Panc1 (cell line): ENCODE results near the gene GABPB1. TPM values are rescaled to one million over a fixed set of nuclear protein-coding genes. Genes with fewer than 3 reads are reported as not detected.

Experiments
- ATAC-seq: fragments of 200-7000 bp; cut with Tn5 transposase; 2 replicates; pipeline ENCODE4 v1.9.1; 2020; ENCODE audit warnings: mild to moderate bottlenecking, moderate library complexity
- BruUV-seq: library from RNA; stranded (reverse); fragments of 400-500 nt; replicated peaks from 2 replicates; lab custom pipeline; 2021; lab: Mats Ljungman, UMichigan
- CTCF ChIA-PET: fragments of 300-600 bp; sonication (Branson Sonifier 250); formaldehyde crosslinking; loops from one replicate; lab custom pipeline; 2022; ENCODE audit warnings: antibody characterized with exemption; lab: Charles Lee
- POLR2A ChIA-PET: fragments of 300-600 bp; sonication (Branson Sonifier 250); formaldehyde crosslinking; loops from one replicate; lab custom pipeline; 2022; ENCODE audit warnings: antibody characterized with exemption; lab: Charles Lee
- DNase-seq: peaks from one replicate; pipeline ENCODE4 v3.0.0-alpha.2; 2010; ENCODE audit warnings: low read depth, low spot score
- H3K27ac ChIP-seq: 2 replicates; pipeline ENCODE4 v1.5.1; 2011; ENCODE audit warnings: mild to moderate bottlenecking, low read length, inconsistent platforms
- H3K27me3 ChIP-seq: fragments of 200-500 bp; sonication (Bioruptor generic); 2 replicates; pipeline ENCODE4 v1.6.0; 2014; ENCODE audit warnings: low read length, inconsistent platforms; ENCODE audit not compliant: control insufficient read depth, insufficient read depth
- H3K36me3 ChIP-seq: fragments of 200-500 bp; sonication (Bioruptor generic); 2 replicates; pipeline ENCODE4 v1.5.1; 2014; ENCODE audit warnings: inconsistent platforms, mild to moderate bottlenecking, low read length, moderate library complexity; ENCODE audit not compliant: control insufficient read depth, insufficient read depth
- H3K4me1 ChIP-seq: 2 replicates; pipeline ENCODE4 v1.5.1; 2011; ENCODE audit warnings: inconsistent platforms, mild to moderate bottlenecking, low read length, moderate library complexity; ENCODE audit not compliant: control insufficient read depth, insufficient read depth
- H3K4me3 ChIP-seq, 2 experiments: 2 replicates each; pipeline ENCODE4 v1.5.1; 2011 to 2012; ENCODE audit warnings: low read depth in 2 of 2, low read length in 2 of 2, mild to moderate bottlenecking in 2 of 2, inconsistent platforms in 1 of 2, moderate library complexity in 1 of 2
- H3K9me3 ChIP-seq: fragments of 200-500 bp; sonication (Bioruptor generic); 2 replicates; pipeline ENCODE4 v1.5.1; 2014; ENCODE audit warnings: low read depth, mild to moderate bottlenecking, inconsistent platforms, low read length, moderate library complexity; ENCODE audit not compliant: control insufficient read depth, insufficient read depth
- POLR2AphosphoS5 ChIP-seq: IDR thresholded peaks from 2 replicates; pipeline ENCODE4 v1.6.1; 2012; ENCODE audit warnings: mild to moderate bottlenecking, low read depth, low read length, moderate library complexity
- SIN3A ChIP-seq: IDR thresholded peaks from 2 replicates; pipeline ENCODE4 v1.6.1; 2012; ENCODE audit warnings: low read depth, mild to moderate bottlenecking, low read length, moderate library complexity, borderline replicate concordance; ENCODE audit not compliant: insufficient read depth
- TCF7L2 ChIP-seq: IDR thresholded peaks from 2 replicates; pipeline ENCODE4 v1.6.1; 2011; ENCODE audit warnings: mild to moderate bottlenecking, low read depth, low read length, inconsistent platforms
- in situ Hi-C: cut with HindIII; loops from 2 replicates; pipeline ENCODE4 v1.10.0; 2016; ENCODE audit warnings: low sequenced_read_pairs, low pct_unique_long_range_greater_than_20kb
- intact Hi-C: fragments of 100-400 bp; cut with micrococcal nuclease; formaldehyde crosslinking; loops from one replicate; pipeline ENCODE4 v1.10.0; 2022; ENCODE audit not compliant: unreplicated experiment
- total RNA-seq: library from RNA; stranded (reverse); gene quantifications from one replicate; pipeline ENCODE4 v1.2.1, GENCODE V29; 2021; ENCODE audit not compliant: unreplicated experiment
- TF ChIP-seq, protein P1 (sequence below): fragments of 450-650 bp; IDR thresholded peaks from 2 replicates; pipeline ENCODE4 v1.5.1; 2017; ENCODE audit warnings: mild to moderate bottlenecking
- TF ChIP-seq, protein P2 (sequence below), 2 experiments: IDR thresholded peaks; 2 replicates each; pipeline ENCODE4 v1.6.1; 2011 to 2012; ENCODE audit warnings: low read depth in 2 of 2, control low read depth in 1 of 2, low read length in 1 of 2, mild to moderate bottlenecking in 1 of 2, moderate library complexity in 1 of 2; ENCODE audit not compliant: insufficient read depth in 1 of 2

Gene GABPB1
- total RNA-seq, 1 experiment from 2014 or later = 20.0 TPM

DNA sequence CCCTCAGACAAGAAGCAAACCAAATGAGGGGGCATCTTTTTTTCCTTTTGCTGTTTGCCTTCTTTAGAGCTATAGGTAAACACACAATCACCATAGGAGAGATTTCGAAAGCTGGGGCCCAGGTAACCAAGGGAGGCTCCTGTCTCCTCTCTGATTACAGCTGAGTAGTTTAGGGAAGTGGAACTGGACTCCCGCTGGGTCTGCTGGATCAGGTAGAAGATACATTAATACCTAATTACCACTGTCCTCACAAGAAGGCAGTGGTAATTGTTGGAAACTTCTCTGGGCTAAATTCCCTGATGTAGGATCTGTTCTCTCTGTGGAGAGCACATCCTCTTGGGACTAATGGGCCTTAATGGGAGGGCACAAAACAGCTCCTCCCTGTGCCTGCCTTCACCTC lies 122.2 kb downstream of the GABPB1 start:
- ChIA-PET CTCF (no interaction called here), POLR2A (no interaction called here)
- in situ Hi-C loops (no loop called here), intact Hi-C loops (no loop called here)
- H3K27me3 ChIP-seq = no peaks in the 10 kb centered on the region
- H3K27ac ChIP-seq = no peak overlapping the region
- no peak overlapping the region for H3K4me3 ChIP-seq
- H3K36me3 ChIP-seq = no peaks in the 10 kb centered on the region
- DNase-seq = no peak
- no peak for ATAC-seq
- no peaks in the 10 kb centered on the region for H3K4me1 ChIP-seq
- no peaks in the 10 kb centered on the region for H3K9me3 ChIP-seq
- no TSS peak for BruUV-seq
- TF ChIP-seq SIN3A (no peak), TCF7L2 (no peak), POLR2AphosphoS5 (no peak)
- TF ChIP-seq, protein P1, sequence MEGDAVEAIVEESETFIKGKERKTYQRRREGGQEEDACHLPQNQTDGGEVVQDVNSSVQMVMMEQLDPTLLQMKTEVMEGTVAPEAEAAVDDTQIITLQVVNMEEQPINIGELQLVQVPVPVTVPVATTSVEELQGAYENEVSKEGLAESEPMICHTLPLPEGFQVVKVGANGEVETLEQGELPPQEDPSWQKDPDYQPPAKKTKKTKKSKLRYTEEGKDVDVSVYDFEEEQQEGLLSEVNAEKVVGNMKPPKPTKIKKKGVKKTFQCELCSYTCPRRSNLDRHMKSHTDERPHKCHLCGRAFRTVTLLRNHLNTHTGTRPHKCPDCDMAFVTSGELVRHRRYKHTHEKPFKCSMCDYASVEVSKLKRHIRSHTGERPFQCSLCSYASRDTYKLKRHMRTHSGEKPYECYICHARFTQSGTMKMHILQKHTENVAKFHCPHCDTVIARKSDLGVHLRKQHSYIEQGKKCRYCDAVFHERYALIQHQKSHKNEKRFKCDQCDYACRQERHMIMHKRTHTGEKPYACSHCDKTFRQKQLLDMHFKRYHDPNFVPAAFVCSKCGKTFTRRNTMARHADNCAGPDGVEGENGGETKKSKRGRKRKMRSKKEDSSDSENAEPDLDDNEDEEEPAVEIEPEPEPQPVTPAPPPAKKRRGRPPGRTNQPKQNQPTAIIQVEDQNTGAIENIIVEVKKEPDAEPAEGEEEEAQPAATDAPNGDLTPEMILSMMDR = no peak
- TF ChIP-seq, protein P2, sequence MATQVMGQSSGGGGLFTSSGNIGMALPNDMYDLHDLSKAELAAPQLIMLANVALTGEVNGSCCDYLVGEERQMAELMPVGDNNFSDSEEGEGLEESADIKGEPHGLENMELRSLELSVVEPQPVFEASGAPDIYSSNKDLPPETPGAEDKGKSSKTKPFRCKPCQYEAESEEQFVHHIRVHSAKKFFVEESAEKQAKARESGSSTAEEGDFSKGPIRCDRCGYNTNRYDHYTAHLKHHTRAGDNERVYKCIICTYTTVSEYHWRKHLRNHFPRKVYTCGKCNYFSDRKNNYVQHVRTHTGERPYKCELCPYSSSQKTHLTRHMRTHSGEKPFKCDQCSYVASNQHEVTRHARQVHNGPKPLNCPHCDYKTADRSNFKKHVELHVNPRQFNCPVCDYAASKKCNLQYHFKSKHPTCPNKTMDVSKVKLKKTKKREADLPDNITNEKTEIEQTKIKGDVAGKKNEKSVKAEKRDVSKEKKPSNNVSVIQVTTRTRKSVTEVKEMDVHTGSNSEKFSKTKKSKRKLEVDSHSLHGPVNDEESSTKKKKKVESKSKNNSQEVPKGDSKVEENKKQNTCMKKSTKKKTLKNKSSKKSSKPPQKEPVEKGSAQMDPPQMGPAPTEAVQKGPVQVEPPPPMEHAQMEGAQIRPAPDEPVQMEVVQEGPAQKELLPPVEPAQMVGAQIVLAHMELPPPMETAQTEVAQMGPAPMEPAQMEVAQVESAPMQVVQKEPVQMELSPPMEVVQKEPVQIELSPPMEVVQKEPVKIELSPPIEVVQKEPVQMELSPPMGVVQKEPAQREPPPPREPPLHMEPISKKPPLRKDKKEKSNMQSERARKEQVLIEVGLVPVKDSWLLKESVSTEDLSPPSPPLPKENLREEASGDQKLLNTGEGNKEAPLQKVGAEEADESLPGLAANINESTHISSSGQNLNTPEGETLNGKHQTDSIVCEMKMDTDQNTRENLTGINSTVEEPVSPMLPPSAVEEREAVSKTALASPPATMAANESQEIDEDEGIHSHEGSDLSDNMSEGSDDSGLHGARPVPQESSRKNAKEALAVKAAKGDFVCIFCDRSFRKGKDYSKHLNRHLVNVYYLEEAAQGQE (IDR thresholded peaks at IDR 0.05; ENCODE audit: insufficient read depth in 1 of 2, low read depth in 2 of 2, low read length in 1 of 2) = no peak

DNA sequence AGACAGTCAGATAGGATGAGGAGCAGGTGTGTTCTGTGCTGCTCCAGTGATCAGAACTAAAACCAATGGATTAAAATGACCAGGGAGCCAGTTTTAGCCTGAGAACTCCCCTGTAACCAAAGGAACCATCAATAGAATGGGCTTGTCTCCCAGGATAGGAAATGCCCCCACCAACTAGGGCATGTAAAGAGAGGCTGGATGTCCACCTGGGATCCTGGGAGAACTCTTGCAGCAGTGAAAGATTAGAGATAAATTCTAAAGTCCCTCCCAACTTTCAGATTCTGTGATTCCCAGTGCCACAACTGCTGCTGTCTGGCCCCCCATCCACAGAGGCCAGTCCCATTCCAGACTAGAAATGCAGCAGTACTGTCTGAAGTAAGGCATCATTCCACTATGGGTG lies 123.2 kb downstream of the GABPB1 start:
- H3K4me1 ChIP-seq = no peaks in the 10 kb centered on the region
- intact Hi-C loops = no loop called here
- H3K9me3 ChIP-seq = no peaks in the 10 kb centered on the region
- no peak overlapping the region for H3K27ac ChIP-seq
- DNase-seq (no peak), ATAC-seq (no peak)
- BruUV-seq = no TSS peak
- in situ Hi-C loops = no loop called here
- ChIA-PET POLR2A (no interaction called here), CTCF (no interaction called here)
- H3K36me3 ChIP-seq = no peaks in the 10 kb centered on the region
- no peak for TF ChIP-seq SIN3A
- no peak for TF ChIP-seq TCF7L2
- TF ChIP-seq, protein P1 = no peak
- TF ChIP-seq POLR2AphosphoS5 = no peak
- TF ChIP-seq, protein P2 (IDR thresholded peaks at IDR 0.05; ENCODE audit: insufficient read depth in 1 of 2, low read depth in 2 of 2, low read length in 1 of 2) = no peak
- H3K4me3 ChIP-seq = no peak overlapping the region
- H3K27me3 ChIP-seq = no peaks in the 10 kb centered on the region
